ENCODE data around the gene ZIC2. TPM values are rescaled to one million over a fixed set of nuclear protein-coding genes. Genes with fewer than 3 reads are reported as not detected.

The ZIC2 gene
- total RNA-seq, 1 experiment from 2014 or later, result 305 TPM

Other genes starting within 250 kb of the ZIC2 start
- gene ZIC5, start 10.0 kb upstream of the ZIC2 start, total RNA-seq (2021), result 23.4 and 25.2 TPM in 2 replicates
- 93.0 and 105 TPM in 2 replicates for gene PCCA, start 107.3 kb downstream of the ZIC2 start, total RNA-seq (2021)

Measured in A673 (cell line).